Myocyte (in vitro differentiated cells): ENCODE data around the gene DNM3. TPM values are rescaled to one million over a fixed set of nuclear protein-coding genes. Genes with fewer than 3 reads are reported as not detected.
A peak's percentile ranks its signal among the peaks of the same experiment; 100 is the strongest.

Experiments
- DNase-seq: peaks from one replicate; pipeline ENCODE4 v3.0.0-alpha.2; 2012; ENCODE audit warnings: low read depth
- total RNA-seq: library from RNA; depleted of rRNA; stranded (reverse); fragments of >200 nt; gene quantifications from 2 replicates; pipeline ENCODE4 v1.2.3, GENCODE V29; 2014

Gene DNM3
- total RNA-seq, 1 donor from 2014 or later: 0.62 TPM

GRCh38 chr1:171916315-171916771 lies 75.0 kb downstream of the DNM3 start:
- DNase-seq: no peak

- no peak for DNase-seq
These were observed 76.0 kb downstream of the DNM3 start for GRCh38 chr1:171917331-171917730.

GRCh38 chr1:171919891-171920887 lies 78.9 kb downstream of the DNM3 start:
- DNase-seq: no peak

- DNase-seq: no peak
These were observed 81.7 kb downstream of the DNM3 start for GRCh38 chr1:171922999-171923398.

- no peak for DNase-seq
These were observed 87.8 kb downstream of the DNM3 start for GRCh38 chr1:171929121-171929520.

GRCh38 chr1:171931752-171932151 lies 90.5 kb downstream of the DNM3 start:
- no peak for DNase-seq

GRCh38 chr1:171934664-171935063 lies 93.4 kb downstream of the DNM3 start:
- no peak for DNase-seq

- no peak for DNase-seq
These were observed 93.8 kb downstream of the DNM3 start for GRCh38 chr1:171935086-171935485.

- peak; percentile 2 for DNase-seq
These were observed 94.4 kb downstream of the DNM3 start for GRCh38 chr1:171935664-171936063.

- no peak for DNase-seq
These were observed 96.6 kb downstream of the DNM3 start for GRCh38 chr1:171937938-171938337.

GRCh38 chr1:171939740-171940139 lies 98.4 kb downstream of the DNM3 start:
- DNase-seq: no peak

- no peak for DNase-seq
These were observed 99.1 kb downstream of the DNM3 start for GRCh38 chr1:171940368-171940767.

- no peak for DNase-seq
These were observed 100.6 kb downstream of the DNM3 start for GRCh38 chr1:171941920-171942319.

GRCh38 chr1:171943973-171944561 lies 102.8 kb downstream of the DNM3 start:
- DNase-seq: no peak

- DNase-seq: peak; percentile 2
These were observed 107.2 kb downstream of the DNM3 start for GRCh38 chr1:171948511-171948910.

GRCh38 chr1:171949316-171949715 lies 108.0 kb downstream of the DNM3 start:
- no peak for DNase-seq

GRCh38 chr1:171953835-171954234 lies 112.5 kb downstream of the DNM3 start:
- no peak for DNase-seq

- peak; percentile 1 for DNase-seq
These were observed 113.1 kb downstream of the DNM3 start for GRCh38 chr1:171954361-171954760.

GRCh38 chr1:171961861-171962260 lies 120.6 kb downstream of the DNM3 start:
- DNase-seq: no peak

GRCh38 chr1:171963762-171964161 lies 122.5 kb downstream of the DNM3 start:
- no peak for DNase-seq

GRCh38 chr1:171965777-171966176 lies 124.5 kb downstream of the DNM3 start:
- no peak for DNase-seq

- no peak for DNase-seq
These were observed 125.3 kb downstream of the DNM3 start for GRCh38 chr1:171966426-171967220.
